Suppressor macrophage treated with lipopolysaccharide for 4 hours (primary cell): ENCODE results near the gene MASP1.
A peak's percentile ranks its signal among the peaks of the same experiment; 100 is the strongest.

Experiments
- DNase-seq: peaks from one replicate; pipeline ENCODE4 v3.0.0-alpha.2; 2020

Gene MASP1, protein sequence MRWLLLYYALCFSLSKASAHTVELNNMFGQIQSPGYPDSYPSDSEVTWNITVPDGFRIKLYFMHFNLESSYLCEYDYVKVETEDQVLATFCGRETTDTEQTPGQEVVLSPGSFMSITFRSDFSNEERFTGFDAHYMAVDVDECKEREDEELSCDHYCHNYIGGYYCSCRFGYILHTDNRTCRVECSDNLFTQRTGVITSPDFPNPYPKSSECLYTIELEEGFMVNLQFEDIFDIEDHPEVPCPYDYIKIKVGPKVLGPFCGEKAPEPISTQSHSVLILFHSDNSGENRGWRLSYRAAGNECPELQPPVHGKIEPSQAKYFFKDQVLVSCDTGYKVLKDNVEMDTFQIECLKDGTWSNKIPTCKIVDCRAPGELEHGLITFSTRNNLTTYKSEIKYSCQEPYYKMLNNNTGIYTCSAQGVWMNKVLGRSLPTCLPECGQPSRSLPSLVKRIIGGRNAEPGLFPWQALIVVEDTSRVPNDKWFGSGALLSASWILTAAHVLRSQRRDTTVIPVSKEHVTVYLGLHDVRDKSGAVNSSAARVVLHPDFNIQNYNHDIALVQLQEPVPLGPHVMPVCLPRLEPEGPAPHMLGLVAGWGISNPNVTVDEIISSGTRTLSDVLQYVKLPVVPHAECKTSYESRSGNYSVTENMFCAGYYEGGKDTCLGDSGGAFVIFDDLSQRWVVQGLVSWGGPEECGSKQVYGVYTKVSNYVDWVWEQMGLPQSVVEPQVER

DNA sequence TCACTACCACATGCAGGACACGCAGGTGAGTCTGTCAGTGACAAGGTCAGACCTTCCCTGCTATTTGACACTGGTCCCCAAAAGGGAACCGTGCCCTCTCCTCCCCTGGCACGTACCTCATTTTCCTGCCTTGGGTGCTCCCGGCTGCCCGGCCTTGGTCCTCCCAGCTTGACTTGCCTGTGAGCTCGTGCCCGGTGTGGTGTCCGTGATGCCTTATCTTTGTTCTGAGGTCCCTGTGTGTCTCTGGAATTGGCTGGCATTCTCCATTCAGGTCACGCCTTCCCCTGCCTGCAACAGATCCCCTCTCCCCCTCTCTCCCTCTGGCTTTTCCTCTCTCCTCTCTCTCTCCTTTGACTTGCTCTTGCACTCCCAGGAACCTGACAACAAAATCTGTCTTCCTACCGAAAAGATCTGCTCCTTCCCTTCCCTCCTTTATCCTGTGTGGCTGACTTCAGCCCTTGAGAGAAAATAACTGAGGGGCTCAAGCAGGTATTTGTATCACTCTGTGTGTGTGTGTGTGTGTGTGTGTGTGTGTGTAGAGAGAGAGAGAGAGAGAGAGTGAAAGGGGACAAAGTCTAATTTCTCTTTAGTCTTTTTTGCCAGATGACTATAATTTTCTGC lies at the start of gene MASP1:
Gene MASP1, minus strand, starts transcription at position 226 of the 621 bp plus-strand sequence. Its CDS starts 105 bp downstream, at position 121.
- DNase-seq, result no peak

DNA sequence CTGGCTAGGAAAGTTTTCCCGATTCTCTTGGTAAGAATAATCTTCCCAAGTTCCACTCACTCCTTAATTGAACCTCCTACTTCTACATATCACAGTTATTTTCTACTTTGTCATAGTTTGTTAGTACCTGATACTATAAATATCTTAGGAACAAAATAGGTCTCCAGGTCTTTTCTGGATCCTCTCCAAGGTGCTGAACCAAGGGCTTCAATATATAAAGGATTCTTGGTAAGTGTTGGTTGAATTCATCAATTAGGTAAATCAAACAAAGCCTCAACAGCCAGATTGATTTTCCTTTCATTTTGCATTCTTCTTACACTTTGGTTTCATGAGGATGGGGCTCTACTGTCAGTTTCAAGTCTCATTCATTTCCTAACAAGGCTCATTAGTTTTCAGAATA lies 49.0 kb upstream of the MASP1 start:
- no peak for DNase-seq

DNA sequence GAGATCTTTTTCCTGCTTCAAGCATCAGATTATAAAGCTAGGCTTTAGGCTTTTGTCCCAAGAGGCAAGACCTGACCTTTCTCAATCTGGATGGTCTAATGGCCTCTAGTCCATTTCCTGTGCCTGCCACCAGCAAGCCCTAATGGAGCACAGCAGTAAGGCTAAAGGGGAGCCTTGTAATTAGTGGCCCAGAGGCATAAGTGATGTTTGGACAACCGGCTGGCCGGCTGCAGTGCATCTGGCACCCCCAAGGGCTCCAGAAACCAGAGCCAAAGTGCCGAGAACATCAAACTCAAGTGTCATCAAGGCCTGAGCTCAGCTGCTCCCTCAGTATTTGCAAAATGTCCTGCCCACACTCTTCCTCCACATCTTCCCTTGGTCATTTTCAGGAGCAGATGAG lies 44.8 kb upstream of the MASP1 start:
- no peak for DNase-seq

DNA sequence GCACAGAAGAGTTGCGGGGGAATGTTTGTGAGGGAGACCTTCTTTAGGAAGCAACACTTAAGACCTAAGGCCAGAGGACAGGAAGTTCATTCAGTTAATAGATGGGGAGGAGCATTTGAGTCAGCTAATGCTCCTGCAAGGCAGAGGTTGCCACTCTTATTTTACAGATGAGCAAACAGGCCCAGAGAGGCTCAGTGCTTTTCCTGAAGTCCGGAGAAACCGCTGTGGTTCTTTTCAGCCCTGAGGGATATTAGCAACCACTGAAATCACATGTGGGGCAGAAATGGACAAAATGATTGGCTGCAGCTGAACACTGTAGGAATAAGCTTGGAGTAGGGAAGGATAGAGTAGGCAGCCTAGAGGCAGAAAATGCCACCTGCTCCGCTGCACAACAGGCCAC lies 43.4 kb upstream of the MASP1 start:
- no peak for DNase-seq

DNA sequence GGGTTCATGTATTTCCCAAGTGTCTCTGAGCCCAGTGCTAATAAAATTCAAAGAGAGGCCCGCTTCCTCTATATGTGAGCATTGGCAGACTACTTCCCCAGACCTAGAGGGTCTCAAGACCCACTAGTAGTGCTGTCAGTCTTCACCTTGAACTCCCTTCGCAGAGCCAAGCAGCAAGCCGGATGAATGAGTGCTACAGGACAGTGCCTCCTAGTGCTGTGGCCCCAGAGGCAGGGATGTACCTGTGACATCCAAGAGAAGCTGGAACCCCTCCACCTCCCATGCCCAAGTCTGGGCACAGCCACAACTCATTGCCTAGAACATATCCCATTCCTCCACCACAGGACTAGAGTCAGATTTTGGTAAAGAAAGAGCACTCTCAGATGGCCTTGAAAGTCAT lies 37.2 kb upstream of the MASP1 start:
- no peak for DNase-seq

DNA sequence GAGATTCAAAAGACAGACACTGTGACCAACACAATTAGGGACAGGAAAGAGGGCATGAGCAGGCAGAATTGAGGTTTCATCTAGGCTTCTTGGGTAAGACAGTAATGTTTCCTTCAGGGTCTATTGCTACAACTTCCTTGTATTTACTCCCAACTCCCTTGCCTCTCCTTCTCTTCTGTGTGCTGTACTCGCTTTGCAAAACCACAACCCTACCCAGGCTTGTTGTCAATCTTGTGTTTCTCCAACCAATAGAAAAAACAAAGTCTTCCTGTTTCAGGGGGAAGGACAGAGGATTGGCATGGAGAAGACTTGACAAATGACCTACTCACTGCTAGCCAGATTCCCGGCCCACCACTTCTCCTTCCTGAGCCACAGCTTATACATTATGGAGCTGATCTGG lies 36.3 kb upstream of the MASP1 start:
- peak; percentile 12 for DNase-seq

DNA sequence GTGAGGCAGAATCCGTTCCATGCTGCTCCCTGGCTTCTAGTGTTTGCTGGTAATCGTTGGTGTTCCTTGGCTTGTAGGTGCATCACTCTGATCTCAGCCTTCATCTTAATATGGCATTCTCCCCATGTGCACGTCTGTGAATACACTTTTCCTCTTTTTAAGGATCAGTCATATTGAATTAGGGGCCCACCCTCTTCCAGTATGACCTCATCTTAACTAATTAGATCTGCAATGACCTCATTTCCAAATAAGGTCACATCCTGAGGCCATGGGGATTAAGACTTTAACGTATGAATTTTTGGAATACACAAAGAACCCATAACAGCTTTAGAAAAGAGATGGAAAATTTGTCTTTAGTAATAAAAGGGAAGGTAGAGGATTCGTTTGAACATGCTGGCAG lies 34.1 kb upstream of the MASP1 start:
- no peak for DNase-seq

DNA sequence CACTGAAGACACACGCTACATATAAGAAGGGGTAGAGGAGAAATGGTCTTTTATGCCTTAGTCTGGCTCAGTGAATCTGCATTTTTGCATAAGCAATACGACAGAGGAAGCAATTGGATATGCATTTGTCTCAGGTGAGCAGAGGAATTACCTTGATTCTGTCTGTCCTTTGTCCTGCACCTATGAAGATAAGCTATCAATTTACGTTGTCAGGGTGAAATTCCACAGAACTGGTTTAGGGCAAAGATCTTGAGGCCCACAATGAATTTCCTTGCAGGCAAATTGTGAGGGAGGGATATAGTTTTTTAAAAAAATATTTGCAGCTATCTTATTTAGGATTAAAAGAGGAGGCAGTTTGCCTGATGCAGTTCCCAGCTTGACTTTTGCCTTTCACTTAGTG lies 31.6 kb upstream of the MASP1 start:
- no peak for DNase-seq

DNA sequence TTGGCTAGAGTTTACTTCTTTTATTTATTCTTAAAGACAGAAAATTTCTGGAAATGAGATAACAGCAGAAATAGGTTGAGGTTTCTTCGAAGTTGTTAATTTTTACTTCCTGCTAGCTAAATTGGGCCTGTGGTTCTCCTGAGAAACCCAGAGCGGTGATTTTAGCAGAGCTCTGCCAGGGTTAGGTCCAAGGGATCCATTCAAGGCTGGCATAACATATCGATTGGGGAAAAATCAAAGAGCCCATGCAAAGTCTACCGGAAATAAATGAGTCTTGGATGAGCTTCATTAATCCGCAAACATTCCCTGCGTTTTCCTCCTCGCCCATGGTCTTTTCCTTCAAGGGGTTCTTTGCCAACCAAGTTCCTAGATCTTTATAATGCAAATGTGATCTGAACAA lies 30.8 kb upstream of the MASP1 start:
- no peak for DNase-seq

DNA sequence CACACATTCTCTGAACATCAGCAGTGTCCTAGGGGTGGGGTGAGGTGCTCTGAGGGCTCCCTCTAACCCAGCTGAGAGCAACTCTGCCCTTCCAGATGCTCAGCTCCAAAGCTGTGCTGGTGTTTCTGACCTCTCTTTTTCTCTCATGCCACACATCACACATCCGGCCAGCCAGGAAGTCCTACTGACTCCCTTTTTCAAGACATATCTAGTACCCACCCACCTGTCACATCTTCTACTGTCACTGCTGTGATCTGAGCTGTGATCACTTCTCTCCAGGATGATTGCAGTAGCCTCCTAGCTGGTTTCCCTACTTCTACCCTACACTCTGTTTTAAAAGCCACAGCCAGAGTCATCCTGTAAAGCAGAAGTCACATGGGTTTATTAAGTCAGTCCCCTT lies 30.2 kb upstream of the MASP1 start:
- no peak for DNase-seq

DNA sequence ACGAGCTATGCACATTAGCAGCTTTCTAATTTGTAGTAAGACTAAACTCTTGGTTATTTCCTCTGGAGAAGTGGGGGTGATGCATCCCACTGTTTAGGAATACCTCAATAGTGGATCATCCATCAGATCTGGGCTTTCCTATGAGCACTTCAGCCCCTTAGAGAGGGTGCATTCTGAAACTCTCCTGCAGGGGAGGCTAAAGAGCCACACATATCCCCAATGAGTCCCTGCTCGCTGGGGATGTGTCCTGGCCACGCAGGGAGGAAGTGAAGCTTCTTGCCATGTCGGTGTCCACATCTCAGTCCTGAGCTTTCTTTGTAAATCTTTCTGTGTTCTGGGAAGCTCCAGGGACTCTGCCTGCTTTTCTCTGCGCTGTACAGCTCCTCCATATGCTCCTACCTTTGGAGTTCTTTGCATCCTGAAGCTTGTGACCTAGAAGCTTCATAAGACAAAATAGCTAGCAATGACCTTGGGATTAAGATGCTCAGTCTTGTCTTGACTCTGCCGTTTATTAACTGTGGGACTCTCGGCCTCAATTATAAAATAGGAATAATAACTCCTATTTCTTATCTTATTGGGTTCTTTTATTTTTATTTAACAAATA lies 28.3 kb upstream of the MASP1 start:
- DNase-seq, result peak; percentile 86

DNA sequence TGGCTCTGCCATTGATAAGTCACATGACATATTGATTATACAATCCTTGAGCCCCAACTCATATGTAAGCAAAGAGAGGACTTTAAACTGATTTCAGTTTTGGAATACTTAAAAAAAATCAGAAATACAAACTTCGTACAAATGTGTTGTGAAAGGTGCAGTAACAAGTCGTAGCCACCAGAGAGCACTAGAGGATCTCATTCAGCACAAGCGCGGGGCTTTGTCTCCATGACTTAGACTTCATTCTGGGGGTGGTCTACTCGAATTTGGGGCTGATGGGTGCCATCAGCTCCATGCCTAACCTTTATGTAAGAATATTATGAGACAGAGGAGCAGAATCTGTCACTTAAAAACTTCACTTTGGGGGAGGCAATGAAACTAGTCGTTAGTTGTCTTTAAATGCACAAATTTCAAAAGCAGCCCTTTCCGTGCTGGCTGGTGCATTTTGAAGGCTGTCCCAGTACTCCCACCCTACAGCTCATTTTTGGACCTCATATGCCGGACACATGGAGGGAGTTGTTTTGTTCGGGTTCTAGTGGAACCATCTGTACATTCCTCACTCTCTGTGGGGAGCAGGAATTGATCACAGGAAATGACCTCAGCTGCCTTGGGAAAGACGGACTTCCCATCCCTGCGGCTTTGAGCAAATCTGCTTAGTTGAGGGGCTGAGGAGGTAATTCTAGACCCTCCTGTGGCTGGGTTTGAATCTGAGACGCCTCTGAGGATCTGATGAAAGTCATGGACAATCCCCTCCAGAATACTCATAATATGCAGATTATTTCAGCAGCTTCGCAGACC lies 27.5 kb upstream of the MASP1 start:
- peak; percentile 54 for DNase-seq

DNA sequence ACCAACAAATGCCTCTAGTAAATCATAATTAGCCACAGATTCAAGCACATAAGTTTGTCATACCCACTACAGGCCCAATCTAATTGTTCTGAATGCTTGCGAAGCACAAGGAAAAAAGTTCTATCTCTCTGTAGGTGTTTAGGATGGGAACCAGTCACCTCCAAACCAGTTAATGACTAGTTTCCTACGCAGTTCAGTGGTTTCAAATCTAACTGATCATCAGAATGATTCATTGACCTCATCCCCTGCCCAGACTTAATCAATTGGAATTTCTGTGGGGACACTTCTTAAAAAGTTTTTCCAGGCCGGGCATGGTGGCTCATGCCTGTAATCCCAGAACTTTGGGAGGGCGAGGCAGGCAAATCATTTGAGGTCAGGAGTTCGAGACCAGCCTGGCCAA lies 24.3 kb upstream of the MASP1 start:
- no peak for DNase-seq

DNA sequence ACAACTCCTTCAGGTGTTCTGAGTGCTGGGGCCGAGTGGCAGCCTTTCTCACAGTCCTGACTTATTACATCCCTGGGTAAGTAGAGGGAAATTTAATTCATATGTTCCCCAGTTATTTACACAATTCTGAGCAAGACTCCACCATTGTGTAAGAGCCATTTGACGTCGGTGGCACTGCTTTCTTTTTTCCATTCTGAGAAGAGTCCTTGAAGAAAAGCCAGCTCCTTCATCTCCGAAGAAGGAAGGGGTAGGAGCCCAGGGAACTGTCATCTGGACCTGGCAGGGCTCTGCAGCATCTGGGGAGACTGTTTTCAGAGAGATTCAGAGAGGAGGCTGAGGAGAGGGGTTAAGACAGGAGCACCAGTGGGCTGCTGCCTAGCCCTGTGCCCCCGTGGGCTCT lies 22.6 kb upstream of the MASP1 start:
- DNase-seq, result no peak

DNA sequence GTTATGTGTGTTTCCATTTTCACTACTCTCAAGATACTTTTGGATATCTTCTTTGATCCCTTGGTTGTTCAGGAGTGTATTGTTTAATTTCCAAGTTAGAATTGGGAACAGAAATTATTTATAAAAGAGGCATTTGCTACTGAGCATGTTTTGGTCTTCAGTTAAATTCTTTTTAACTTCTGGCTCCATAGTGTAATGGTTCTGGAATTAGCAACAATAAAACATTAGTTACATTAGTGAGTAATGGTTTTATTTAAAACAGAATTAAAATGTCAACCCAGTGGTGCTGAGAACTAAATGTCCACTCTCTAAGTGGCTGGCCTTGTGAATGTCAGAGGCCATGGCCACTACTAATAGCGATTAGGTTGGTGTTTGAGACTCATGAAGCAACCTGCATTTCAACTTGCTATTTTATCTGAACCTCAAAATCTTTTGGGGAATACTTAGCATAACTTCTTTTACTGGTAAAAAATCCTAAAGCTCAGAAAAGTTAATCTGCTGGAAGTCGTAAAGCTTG lies 19.5 kb upstream of the MASP1 start:
- DNase-seq, result no peak

DNA sequence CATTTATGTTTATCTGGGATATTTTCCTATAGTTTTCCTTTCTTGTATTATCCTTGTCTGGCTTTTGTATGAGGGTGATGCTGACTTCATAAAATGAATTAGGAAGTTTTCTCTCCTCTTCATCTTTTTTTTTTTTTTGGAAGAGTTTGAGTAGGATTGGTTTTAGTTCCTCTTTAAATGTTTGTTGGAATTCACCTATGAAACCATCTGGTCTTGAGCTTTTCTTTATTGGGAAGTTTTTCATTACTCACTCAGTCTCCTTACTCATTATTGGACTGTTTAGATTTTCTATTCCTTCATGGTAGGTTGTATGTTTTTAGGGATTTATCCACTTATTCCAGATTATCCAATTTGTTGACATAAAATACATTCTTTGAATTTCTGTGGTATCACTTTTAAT lies 18.7 kb upstream of the MASP1 start:
- peak; percentile 27 for DNase-seq

DNA sequence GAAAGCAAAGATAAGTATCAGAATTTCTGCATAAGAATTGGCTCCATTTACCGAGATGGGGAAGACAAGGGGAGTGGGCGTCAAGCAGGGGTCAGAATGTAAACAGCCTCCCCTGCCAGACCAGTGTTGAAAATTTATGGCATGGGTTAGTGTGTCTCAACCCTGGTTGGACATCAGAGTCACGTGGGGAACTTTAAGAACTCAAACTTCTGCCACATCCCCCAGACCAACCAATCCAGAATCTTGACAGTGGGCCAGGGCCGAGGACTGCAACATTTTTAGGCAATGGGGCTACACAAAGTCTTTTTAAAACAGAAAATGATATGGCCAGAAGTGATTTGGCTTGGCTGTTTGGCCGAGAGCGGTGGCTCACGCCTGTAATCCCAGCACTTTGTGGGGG lies 14.3 kb upstream of the MASP1 start:
- no peak for DNase-seq

DNA sequence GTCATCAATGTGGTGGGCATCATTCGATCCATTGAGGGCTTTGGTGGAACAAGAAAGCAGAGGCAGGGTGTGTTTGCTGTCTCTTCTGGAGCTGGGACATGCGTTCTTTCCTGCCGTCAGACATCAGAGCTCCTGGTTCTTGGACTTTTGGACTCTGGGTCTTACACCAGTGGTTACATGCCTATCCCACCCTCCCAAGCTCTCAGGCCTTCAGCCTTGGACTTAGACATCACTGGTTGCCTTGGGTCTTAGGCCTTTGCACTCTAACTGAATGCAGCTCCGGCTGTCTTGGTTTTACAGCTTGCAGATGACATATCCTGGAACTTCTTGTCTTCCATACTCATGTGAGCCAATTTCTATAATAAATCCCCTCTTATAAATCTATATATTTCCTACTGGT lies 8.1 kb upstream of the MASP1 start:
- DNase-seq, result no peak

DNA sequence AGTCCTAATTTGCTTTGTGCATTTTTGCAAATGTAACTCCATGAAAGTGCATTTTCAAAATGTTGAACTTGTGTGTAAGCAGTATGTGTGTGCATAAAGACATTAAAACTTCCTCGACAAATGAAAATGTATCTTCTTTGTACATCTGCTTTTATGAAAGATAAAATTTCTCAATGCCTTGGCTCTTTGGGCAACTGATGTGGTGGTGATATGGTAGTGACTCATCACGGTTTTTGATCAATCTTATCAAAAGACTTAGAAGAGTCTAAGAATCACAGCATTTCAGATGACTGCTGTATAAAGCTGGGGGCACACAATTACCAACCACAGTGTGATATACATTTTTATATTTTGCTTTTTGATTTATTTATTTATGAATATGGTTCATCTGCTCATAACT lies 5.4 kb upstream of the MASP1 start:
- DNase-seq, result no peak

DNA sequence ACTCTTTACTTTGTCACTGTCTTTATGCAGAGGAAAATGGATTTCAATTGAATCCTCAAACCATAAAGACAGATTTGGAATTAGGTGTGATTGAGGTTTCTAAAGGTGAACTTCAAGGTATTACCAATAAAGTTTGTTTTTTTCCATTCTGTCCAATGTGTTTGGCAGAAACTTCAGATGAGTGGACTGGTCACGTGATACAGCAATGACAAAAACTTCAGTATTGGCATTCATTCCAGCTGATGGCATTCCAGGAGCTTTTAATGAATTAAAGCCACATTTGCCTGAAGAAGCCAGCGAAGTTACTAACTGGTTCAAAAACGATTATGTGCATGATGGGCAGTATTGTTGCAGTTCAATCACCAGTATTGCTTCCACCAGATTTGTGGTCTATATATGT lies 4.5 kb upstream of the MASP1 start:
- DNase-seq, result no peak

DNA sequence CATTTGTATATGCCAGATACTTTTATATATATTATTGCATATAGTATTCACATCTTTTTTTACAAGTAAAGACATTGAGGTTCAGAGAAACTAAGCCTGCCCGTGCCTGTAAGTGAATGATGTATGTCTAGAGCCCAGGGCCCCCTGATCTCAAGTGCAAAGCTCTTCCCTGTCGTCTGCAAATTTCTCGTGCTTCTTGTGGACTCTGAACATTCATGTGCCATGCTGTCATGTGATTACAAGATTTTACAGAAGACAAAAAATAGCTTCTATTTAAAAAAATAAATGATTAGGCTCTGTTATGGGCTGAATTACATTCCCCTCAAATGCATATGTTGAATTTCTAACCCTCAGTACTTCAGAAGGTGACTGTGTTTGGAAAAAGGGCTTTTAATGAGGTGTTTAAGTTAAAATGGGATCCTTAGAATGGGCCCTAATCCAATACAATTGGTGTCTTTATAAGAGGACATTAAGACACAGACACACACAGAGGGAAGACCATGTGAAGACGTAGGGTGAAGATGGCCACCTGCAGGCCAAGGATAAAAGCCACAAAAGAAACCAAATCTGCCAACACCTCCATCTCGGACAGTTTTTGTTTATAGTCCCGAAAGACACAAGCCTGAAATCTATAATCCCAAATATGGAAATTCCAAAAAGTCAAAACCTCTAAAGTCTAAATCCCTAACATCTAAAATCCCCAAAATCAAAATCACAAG lies 3.9 kb upstream of the MASP1 start:
- DNase-seq, result no peak
